ENCODE measurements around the gene NAA25.

- TF ChIP-seq POLR2A (IDR thresholded peaks at IDR 0.05; ENCODE audit: low read length): no peak
- TF ChIP-seq GATA1 (IDR thresholded peaks at IDR 0.05; ENCODE audit: low read depth, low read length): no peak
These were observed 73.3 kb downstream of the NAA25 start for GRCh38 chr12:112035219-112035785.

Data from erythroblast (primary cell).